Activated B cell treated with CpG ODN at 0.5 μM for 24 hours (primary cell): Measurements from ENCODE around the gene PHF2. TPM values are rescaled to one million over a fixed set of nuclear protein-coding genes. Genes with fewer than 3 reads are reported as not detected.

Experiments
- ATAC-seq: fragments of 200-7000 bp; cut with Tn5 transposase; one replicate; pipeline ENCODE4 v1.10.0; 2021; ENCODE audit warnings: low read depth, mild to moderate bottlenecking, moderate library complexity
- CTCF ChIA-PET: fragments of 350-600 bp; sonication (Branson Sonifier 250); formaldehyde crosslinking; loops from one replicate; lab custom pipeline; 2021; ENCODE audit warnings: antibody characterized with exemption; lab: Charles Lee
- POLR2A ChIA-PET: fragments of 350-600 bp; sonication (Branson Sonifier 250); formaldehyde crosslinking; loops from one replicate; lab custom pipeline; 2021; ENCODE audit warnings: antibody characterized with exemption; lab: Charles Lee
- DNase-seq: peaks from one replicate; pipeline ENCODE4 v3.0.0; 2022
- H3K27ac Mint-ChIP-seq: one replicate; pipeline ENCODE4 v1.8.0; 2020; ENCODE audit warnings: mixed read lengths
- H3K27me3 Mint-ChIP-seq: one replicate; pipeline ENCODE4 v1.8.0; 2021; ENCODE audit warnings: mixed read lengths
- H3K36me3 Mint-ChIP-seq: one replicate; pipeline ENCODE4 v1.8.0; 2021; ENCODE audit warnings: low read depth, mixed read lengths
- H3K4me1 Mint-ChIP-seq: one replicate; pipeline ENCODE4 v1.8.0; 2021; ENCODE audit warnings: mixed read lengths
- H3K4me3 Mint-ChIP-seq: one replicate; pipeline ENCODE4 v1.8.0; 2020; ENCODE audit warnings: mild to moderate bottlenecking, mixed read lengths
- H3K9me3 Mint-ChIP-seq: one replicate; pipeline ENCODE4 v1.8.0; 2020; ENCODE audit warnings: mixed read lengths
- CTCF ChIP-seq: fragments of 200-600 bp; IDR thresholded peaks from one replicate; pipeline ENCODE4 v1.8.0; 2022; ENCODE audit warnings: antibody characterized with exemption, mild to moderate bottlenecking
- intact Hi-C: fragments of 100-400 bp; cut with micrococcal nuclease; formaldehyde crosslinking; loops from one replicate; pipeline ENCODE4 v1.15.1; 2024
- total RNA-seq: library from RNA; stranded (reverse); gene quantifications from 2 replicates; pipeline ENCODE4 v1.2.3, GENCODE V29; 2022

Gene PHF2
- total RNA-seq, 1 donor from 2014 or later = 18.2 TPM

- Mint-ChIP-seq H3K27ac (no peak overlapping the region), H3K4me3 (no peak overlapping the region), H3K9me3 (no peaks in the 10 kb centered on the region), H3K27me3 (no peaks in the 10 kb centered on the region), H3K36me3 (peaks cover 55% of the 10 kb centered on the region), H3K4me1 (no peaks in the 10 kb centered on the region)
- intact Hi-C loops = no loop called here
- ATAC-seq (no peak), DNase-seq (no peak)
- ChIA-PET POLR2A (interaction anchor here (0.6 kb wide), 1 partner anchor 447 kb away, joined by 4 read pairs; no protein-coding TSS in a partner anchor), CTCF (no interaction called here)
- TF ChIP-seq CTCF = no peak
Measured at GRCh38 chr9:93654351-93654961, 78.1 kb downstream of the PHF2 start.

- H3K4me1 Mint-ChIP-seq = no peaks in the 10 kb centered on the region
- ATAC-seq = no peak
- DNase-seq = no peak
- no peaks in the 10 kb centered on the region for H3K9me3 Mint-ChIP-seq
- ChIA-PET CTCF (interaction anchor here (0.9 kb wide), 1 partner anchor 26 kb away, joined by 3 read pairs; no protein-coding TSS in a partner anchor), POLR2A (no interaction called here)
- intact Hi-C loops = no loop called here
- peaks cover 55% of the 10 kb centered on the region for H3K36me3 Mint-ChIP-seq
- no peak overlapping the region for H3K27ac Mint-ChIP-seq
- no peak for TF ChIP-seq CTCF
- H3K27me3 Mint-ChIP-seq = no peaks in the 10 kb centered on the region
- no peak overlapping the region for H3K4me3 Mint-ChIP-seq
Measured at GRCh38 chr9:93655621-93656425, 79.4 kb downstream of the PHF2 start.

- peaks cover 48% of the 10 kb centered on the region for H3K36me3 Mint-ChIP-seq
- POLR2A ChIA-PET = no interaction called here
- no peak overlapping the region for H3K27ac Mint-ChIP-seq
- H3K27me3 Mint-ChIP-seq = no peaks in the 10 kb centered on the region
- CTCF ChIA-PET = no interaction called here
- intact Hi-C loops = no loop called here
- DNase-seq = no peak
- no peak for TF ChIP-seq CTCF
- no peak for ATAC-seq
- H3K4me1 Mint-ChIP-seq = no peaks in the 10 kb centered on the region
- H3K9me3 Mint-ChIP-seq = no peaks in the 10 kb centered on the region
- no peak overlapping the region for H3K4me3 Mint-ChIP-seq
Measured at GRCh38 chr9:93656426-93657239, 80.2 kb downstream of the PHF2 start.

GRCh38 chr9:93657331-93658111 is 81.1 kb downstream of the PHF2 start:
- H3K27ac Mint-ChIP-seq = no peak overlapping the region
- ATAC-seq (no peak), DNase-seq (no peak)
- ChIA-PET CTCF (no interaction called here), POLR2A (no interaction called here)
- H3K36me3 Mint-ChIP-seq = peaks cover 42% of the 10 kb centered on the region
- no peaks in the 10 kb centered on the region for H3K9me3 Mint-ChIP-seq
- H3K27me3 Mint-ChIP-seq = no peaks in the 10 kb centered on the region
- no peak overlapping the region for H3K4me3 Mint-ChIP-seq
- H3K4me1 Mint-ChIP-seq = no peaks in the 10 kb centered on the region
- intact Hi-C loops = no loop called here
- no peak for TF ChIP-seq CTCF
